ENCODE measurements around the gene CDC7. TPM values are rescaled to one million over a fixed set of nuclear protein-coding genes. Genes with fewer than 3 reads are reported as not detected.

CDC7 gene
- total RNA-seq, 1 experiment from 2014 or later: 15.6 TPM

DNA sequence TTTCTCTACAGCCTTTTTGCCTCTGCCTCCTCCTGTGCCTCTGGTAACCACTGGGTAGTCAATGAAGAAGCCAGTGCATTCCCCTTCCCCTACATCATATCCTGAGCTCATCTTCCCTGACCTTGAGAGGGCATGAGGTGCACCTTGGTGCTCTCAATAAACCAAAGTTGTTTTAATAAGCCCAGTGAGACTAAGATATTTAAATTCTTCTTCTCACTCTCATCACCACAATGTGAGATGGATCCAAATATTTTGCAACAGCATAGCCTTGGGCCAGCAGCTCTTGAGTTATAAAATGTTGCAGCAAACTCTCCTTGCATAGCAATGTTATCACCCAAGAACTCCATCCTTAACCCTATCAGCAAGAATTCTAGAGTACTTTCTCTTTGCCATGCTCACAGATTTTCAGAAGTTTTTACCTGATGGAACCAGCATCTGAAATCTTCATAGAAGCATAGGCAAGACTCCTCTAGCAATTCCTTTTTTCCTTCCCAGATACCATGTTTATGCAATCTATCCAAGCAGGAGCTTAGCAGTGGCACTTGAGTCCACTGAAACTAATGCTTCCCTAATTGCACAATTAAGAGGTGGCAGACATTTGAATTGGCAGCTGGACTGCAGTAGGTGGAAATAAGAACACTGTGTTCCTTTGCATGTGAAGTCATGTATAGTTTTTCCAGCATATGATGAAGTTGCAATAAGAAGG, 36.8 kb downstream of the CDC7 start:
- intact Hi-C loops (cut with micrococcal nuclease; ENCODE audit: unreplicated experiment): no loop called here
- no TSS peak for BruUV-seq (replicated peaks)
- TF ChIP-seq, protein P1, sequence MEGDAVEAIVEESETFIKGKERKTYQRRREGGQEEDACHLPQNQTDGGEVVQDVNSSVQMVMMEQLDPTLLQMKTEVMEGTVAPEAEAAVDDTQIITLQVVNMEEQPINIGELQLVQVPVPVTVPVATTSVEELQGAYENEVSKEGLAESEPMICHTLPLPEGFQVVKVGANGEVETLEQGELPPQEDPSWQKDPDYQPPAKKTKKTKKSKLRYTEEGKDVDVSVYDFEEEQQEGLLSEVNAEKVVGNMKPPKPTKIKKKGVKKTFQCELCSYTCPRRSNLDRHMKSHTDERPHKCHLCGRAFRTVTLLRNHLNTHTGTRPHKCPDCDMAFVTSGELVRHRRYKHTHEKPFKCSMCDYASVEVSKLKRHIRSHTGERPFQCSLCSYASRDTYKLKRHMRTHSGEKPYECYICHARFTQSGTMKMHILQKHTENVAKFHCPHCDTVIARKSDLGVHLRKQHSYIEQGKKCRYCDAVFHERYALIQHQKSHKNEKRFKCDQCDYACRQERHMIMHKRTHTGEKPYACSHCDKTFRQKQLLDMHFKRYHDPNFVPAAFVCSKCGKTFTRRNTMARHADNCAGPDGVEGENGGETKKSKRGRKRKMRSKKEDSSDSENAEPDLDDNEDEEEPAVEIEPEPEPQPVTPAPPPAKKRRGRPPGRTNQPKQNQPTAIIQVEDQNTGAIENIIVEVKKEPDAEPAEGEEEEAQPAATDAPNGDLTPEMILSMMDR (IDR thresholded peaks at IDR 0.05; ENCODE audit: unreplicated experiment): no peak
- H3K36me3 Mint-ChIP-seq (ENCODE audit: insufficient read depth, unreplicated experiment): no peaks in the 10 kb centered on the region
- CTCF ChIA-PET: no interaction called here
- H3K27ac Mint-ChIP-seq (ENCODE audit: unreplicated experiment): no peak overlapping the region
- DNase-seq: no peak
- H3K27me3 Mint-ChIP-seq (ENCODE audit: unreplicated experiment): no peaks in the 10 kb centered on the region
- no peak overlapping the region for H3K4me3 Mint-ChIP-seq (ENCODE audit: low read depth, unreplicated experiment)
- no peaks in the 10 kb centered on the region for H3K4me1 Mint-ChIP-seq (ENCODE audit: low read depth, unreplicated experiment)
- no peaks in the 10 kb centered on the region for H3K9me3 Mint-ChIP-seq (ENCODE audit: low read depth, unreplicated experiment)

DNA sequence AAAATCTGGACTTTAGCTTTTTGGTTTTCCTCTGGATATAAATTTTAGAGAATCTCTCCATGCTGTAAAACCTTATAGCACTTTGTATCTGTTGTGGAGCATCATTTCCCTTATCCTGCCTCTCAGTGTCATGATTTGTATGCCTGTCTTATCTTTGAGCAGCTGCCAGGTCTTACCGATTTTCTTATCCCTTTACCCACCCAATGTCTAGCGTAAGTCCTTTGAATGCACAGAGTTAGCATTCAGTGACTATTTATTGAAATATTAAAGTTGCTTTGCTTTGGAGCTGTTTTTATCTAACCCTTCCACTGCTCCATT, 37.3 kb downstream of the CDC7 start:
- Mint-ChIP-seq H3K4me3 (ENCODE audit: low read depth, unreplicated experiment) (no peak overlapping the region), H3K9me3 (ENCODE audit: low read depth, unreplicated experiment) (no peaks in the 10 kb centered on the region), H3K27me3 (ENCODE audit: unreplicated experiment) (no peaks in the 10 kb centered on the region), H3K27ac (ENCODE audit: unreplicated experiment) (no peak overlapping the region), H3K36me3 (ENCODE audit: insufficient read depth, unreplicated experiment) (no peaks in the 10 kb centered on the region), H3K4me1 (ENCODE audit: low read depth, unreplicated experiment) (no peaks in the 10 kb centered on the region)
- DNase-seq: no peak
- TF ChIP-seq, protein P1 (IDR thresholded peaks at IDR 0.05; ENCODE audit: unreplicated experiment): no peak
- no TSS peak for BruUV-seq (replicated peaks)
- intact Hi-C loops (cut with micrococcal nuclease; ENCODE audit: unreplicated experiment): no loop called here
- CTCF ChIA-PET: no interaction called here

DNA sequence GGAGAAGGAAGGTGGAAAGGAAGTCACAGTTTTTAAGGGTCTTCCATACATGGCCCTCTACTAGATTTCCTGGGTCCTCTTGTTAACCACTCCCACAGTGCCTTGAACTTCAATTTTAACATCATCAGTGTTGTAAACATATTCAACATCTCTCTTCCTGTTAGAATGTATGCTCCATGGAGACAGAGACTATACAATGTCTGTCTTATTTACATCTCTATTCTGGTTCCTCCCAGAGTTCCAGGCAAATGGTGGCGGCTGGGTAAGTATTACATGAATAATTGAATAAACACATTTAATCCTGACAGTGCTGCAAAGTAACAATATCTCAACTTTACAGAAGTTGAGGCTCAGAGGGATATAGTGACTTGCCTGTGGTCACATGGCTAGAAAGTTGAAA, 40.3 kb downstream of the CDC7 start:
- Mint-ChIP-seq H3K36me3 (ENCODE audit: insufficient read depth, unreplicated experiment) (no peaks in the 10 kb centered on the region), H3K9me3 (ENCODE audit: low read depth, unreplicated experiment) (no peaks in the 10 kb centered on the region), H3K4me3 (ENCODE audit: low read depth, unreplicated experiment) (no peak overlapping the region), H3K4me1 (ENCODE audit: low read depth, unreplicated experiment) (no peaks in the 10 kb centered on the region), H3K27me3 (ENCODE audit: unreplicated experiment) (no peaks in the 10 kb centered on the region), H3K27ac (ENCODE audit: unreplicated experiment) (no peak overlapping the region)
- intact Hi-C loops (cut with micrococcal nuclease; ENCODE audit: unreplicated experiment): no loop called here
- TF ChIP-seq, protein P1 (IDR thresholded peaks at IDR 0.05; ENCODE audit: unreplicated experiment): no peak
- DNase-seq: no peak
- CTCF ChIA-PET: no interaction called here
- BruUV-seq (replicated peaks): no TSS peak

DNA sequence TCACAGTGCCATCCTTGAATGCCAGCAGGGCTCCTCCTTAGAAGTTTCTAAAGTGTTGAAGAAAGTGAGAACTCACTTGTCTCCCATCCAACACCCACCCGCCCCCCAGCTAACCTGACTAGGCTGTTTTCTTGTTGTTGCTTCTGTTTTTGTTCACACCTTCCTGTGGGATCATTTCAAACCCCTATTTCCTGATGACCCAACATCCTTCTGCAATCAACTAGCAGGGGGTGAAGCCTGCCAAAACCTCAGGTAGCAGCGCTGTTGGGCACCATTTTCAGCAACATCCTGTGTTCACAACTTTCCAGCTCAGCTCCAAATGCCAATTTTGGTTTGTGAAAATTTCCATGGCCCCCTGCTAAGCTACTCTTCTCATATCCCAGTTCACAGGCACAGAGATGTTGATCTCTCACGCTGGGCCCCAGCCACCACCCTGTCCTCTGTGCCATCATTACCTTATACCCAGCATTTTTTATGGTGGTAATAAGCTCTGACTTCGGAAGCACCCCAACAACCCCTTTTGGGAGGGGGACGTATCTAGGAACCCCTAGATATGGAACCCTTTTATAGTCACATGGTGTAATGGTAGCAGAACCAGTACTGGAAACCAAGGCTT, 41.4 kb downstream of the CDC7 start:
- no peak overlapping the region for H3K27ac Mint-ChIP-seq (ENCODE audit: unreplicated experiment)
- CTCF ChIA-PET: interaction anchor here (1.1 kb wide), 1 partner anchor 13 kb away, joined by 3 read pairs; no protein-coding TSS in a partner anchor
- no peak for DNase-seq
- intact Hi-C loops (cut with micrococcal nuclease; ENCODE audit: unreplicated experiment): no loop called here
- no peak overlapping the region for H3K4me3 Mint-ChIP-seq (ENCODE audit: low read depth, unreplicated experiment)
- no peaks in the 10 kb centered on the region for H3K9me3 Mint-ChIP-seq (ENCODE audit: low read depth, unreplicated experiment)
- H3K27me3 Mint-ChIP-seq (ENCODE audit: unreplicated experiment): no peaks in the 10 kb centered on the region
- no peaks in the 10 kb centered on the region for H3K4me1 Mint-ChIP-seq (ENCODE audit: low read depth, unreplicated experiment)
- TF ChIP-seq, protein P1 (IDR thresholded peaks at IDR 0.05; ENCODE audit: unreplicated experiment): no peak
- BruUV-seq (replicated peaks): no TSS peak
- H3K36me3 Mint-ChIP-seq (ENCODE audit: insufficient read depth, unreplicated experiment): no peaks in the 10 kb centered on the region
